ENCODE measurements around the gene SELENOW.
A peak's percentile ranks its signal among the peaks of the same experiment; 100 is the strongest.
"Not testable (repeated sequence)": the region's sequence is repeated elsewhere in the genome, so short reads cannot be mapped to it uniquely, and the experiment has no call there.

Gene SELENOW

DNA sequence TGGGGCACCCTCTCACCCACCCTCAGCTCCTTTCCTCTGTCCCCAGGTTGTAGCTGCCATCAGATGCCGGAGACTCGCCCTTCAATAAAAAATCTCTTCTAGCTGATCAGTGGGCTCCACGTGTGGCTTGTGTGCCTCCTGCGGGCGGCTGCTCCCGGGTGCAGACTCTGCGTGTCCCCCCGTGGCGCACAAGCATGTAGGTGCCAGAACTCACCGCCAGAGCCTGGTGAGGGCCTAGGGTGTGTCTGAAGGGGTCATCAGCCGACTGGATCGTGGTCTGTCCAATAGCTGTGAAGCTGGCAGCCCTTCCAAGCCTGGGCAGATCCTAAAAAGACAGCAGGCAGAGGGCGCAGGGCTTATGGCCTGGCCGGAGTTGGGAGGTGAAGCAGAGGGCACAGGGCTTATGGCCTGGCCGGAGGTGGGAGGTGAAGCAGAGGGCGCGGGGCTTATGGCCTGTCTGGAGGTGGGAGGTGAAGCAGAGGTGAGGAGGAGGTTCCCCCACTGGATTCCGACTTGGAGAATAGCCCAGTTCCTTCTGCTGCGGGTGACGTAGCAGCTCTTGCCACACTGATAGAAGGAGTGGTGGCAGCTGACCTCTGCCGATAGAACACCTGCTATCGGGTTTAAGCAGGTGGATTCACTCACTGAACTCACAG, 21.4 kb upstream of the SELENOW start:
- no peak for DNase-seq (ENCODE audit: low read depth, low spot score)

GRCh38 chr19:47757617-47758442, 20.7 kb upstream of the SELENOW start:
- no peak for DNase-seq (ENCODE audit: low read depth, low spot score)

GRCh38 chr19:47758443-47758804, 20.1 kb upstream of the SELENOW start:
- no peak for DNase-seq (ENCODE audit: low read depth, low spot score)

DNA sequence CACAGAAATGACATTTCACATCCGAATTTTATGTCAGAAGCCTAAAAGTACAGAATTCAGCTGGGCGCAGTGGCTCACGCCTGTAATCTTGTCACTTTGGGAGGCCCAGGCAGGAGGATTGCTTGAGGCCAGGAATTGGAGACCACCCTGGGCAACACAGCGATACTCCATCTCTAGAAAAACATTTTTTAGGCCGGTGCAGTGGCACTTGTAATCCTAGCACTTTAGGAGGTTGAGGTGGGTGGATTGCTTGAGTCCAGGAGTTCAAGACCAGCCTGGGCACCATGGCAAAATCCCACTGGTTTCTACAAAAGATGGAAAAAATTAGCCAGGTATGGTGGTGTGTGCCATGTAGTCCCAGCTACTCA, 17.9 kb upstream of the SELENOW start:
- DNase-seq (ENCODE audit: low read depth, low spot score), result no peak

DNA sequence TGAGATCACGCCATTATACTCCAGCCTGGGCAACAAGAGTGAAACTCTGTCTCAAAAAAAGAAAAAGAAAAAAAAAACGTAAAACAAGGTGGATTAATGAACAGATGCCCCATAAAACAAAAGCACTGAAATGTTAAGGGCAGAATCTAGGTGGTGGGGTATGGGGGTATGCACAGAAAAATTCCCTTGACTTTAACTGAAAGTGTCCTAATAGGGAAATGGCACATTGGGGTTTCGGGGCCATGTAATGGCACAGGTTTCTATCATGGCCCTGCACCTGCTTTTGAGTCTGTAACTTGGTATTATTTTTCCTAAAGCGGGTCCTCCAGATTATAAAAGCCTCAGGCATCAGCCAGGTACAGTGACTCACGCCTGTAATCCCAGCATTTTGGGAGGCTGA, 16.9 kb upstream of the SELENOW start:
- no peak for DNase-seq (ENCODE audit: low read depth, low spot score)

DNA sequence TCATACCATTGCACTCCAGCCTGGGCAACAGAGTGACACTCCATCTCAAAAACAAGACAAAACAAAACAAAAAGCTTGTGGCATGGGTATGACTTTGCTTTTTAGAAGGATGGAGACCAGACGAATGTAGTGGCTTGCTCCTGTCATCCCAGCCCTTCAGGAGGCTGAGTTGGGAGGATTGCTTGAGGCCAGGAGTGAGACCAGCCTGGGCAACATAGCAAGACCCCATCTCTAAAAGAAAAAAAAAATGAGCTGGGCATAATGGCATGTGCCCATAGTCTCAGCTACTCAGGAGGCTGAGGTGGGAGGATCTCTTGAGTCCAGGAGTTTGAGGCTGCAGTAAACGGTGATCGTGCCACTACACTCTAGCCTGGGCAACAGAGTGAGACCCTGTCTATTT, 16.4 kb upstream of the SELENOW start:
- DNase-seq (ENCODE audit: low read depth, low spot score), result no peak

- DNase-seq (ENCODE audit: low read depth, low spot score), result no peak
These were observed 15.7 kb upstream of the SELENOW start for GRCh38 chr19:47762615-47763308.

DNA sequence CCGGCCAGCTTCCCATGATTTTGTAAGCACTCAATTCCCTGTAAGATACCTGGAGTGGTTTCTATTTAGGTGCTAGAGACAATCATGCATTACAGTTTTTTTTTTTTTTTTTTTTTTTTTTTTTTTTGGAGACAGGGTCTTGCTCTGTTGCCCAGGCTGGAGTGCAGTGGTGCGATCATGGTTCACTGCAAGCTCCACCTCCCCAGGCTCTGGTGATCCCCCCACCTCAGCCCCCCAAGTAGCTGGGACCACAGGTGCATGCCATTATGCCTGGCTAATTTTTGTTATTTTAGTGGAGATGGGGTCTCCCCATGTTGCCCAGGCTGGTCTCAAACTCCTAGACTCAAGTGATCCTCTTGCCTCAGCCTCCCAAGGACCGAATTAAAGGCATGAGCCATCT, 13.8 kb upstream of the SELENOW start:
- not testable (repeated sequence) for DNase-seq (ENCODE audit: low read depth, low spot score)

DNA sequence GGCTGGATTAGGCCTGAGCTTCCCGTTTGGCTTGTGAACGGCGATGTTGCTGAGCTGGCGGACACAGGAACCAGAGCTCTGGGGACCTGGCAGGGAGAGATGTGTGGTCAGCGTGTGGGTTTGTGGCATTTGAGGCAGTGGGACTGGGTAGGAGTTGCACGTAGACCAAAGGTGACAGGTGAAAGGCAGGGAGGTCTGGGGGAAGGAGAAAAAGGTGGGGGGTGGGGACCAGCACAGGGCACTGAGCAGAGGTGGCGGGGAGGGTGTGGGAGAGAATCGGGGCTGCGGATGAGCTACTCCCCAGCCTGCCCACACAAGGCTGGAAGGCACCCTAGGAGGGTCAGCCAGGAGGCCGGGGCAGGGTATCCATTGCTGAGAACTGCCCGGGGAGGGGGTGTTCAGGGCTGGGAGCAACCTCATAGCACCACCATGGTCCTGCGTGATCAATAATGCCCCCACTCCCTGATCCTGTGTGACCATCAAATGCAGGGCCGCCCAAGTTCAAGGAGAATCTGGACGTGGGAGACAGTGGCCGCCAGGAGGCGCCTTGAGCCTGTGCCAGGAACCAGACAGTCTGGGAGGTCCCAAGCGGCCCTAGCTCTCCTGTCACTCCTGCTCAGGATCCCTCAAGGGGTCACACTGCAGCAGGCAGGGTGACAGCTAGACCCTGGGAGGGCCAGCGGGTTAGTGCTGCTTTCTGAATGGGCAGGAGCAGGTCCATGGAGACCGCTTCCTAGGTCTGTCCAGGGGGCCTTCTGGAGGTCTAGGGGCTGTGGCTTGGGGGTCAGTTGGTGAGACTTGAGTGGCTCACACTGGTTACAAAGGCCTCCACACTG, 12.8 kb upstream of the SELENOW start:
- peak; percentile 79 for DNase-seq (ENCODE audit: low read depth, low spot score)

DNA sequence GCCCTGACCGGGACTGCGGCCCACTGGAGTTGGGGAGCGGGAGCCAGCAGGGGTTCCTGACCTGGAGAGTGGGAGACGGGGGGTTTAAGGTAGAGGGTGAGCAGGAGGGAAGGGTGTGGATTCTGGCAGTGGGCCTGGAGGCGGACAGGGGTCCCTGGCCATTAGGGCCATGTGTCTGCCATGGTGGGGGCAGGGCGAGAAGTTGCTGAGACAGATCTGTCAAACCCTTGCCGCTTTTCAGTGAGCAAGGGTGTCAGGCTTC, 12.2 kb upstream of the SELENOW start:
- DNase-seq (ENCODE audit: low read depth, low spot score), result no peak

- DNase-seq (ENCODE audit: low read depth, low spot score), result no peak
These were observed 11.8 kb upstream of the SELENOW start for GRCh38 chr19:47766670-47767069.

DNA sequence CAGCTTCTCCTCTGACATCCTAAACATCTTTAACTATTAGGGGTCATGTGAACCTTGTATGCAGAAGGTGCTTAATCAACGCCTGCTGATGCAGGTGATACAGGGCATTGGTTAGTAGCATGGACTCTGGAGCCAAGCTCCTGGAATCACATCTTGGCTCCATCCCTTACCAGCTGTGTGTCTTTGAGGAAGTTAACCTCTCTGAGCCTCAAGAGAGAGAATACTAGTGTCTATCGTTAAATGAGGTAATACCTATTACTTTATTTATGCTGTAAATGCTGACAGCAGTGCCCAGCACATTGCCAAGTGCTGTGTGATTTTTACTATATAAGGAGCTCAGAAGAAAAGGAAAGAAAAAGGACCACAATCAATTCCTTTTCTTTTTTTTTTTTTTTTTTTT, 11.2 kb upstream of the SELENOW start:
- DNase-seq (ENCODE audit: low read depth, low spot score), result no peak

DNA sequence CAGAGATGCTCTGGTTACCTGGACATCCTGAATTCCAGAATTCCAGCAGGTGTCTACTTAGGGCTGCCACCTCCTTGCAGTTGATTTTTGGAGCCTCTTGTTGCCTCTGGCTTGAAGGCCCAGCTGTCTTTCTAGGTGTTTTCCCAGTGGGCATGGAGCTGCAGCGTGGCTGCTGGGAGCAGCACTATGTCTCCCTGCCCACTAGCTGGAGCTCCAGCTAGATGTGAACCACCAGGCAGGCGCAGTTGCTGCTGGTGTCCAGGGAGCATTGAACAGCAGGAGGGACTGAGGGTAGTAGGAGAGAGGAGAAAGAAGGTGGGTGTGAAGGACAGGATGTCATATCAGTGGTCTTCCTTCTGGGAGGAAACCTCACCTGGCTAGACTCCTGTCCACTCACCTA, 9.9 kb upstream of the SELENOW start:
- no peak for DNase-seq (ENCODE audit: low read depth, low spot score)

DNA sequence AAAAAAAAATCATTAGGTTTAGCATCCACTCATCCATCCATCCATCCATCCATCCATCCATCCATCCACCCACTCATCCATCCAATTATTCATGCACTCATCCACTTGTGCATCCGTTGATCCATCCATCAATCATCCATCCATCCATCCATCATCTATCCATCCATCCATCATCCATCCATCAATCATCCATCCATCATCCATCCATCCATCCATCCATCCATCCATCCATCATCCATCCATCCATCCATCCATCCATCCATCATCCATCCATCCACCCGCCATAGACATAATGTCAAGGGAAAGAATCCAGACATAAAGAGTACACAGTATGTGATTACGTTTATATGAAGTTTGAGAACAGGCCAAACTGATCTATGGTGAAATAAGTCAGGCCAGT, 9.0 kb upstream of the SELENOW start:
- DNase-seq (ENCODE audit: low read depth, low spot score), result no peak

DNA sequence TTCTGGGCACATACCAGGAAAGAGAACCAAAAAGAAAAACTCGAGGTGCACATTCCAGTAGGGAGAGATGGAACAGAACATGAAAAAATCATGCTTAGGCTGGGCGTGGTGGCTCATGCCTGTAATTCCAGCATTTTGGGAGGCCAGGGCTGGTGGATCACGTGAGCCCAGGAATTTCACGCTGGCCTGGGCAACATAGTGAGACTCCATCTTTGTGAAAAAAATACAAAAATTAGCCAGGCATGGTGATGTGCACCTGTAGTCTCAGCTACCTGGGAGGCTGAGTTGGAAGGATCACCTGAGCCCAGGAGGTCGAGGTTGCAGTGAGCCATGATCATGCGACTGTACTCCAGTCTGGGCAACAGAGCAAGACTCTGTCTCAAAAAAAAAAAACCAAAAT, 7.2 kb upstream of the SELENOW start:
- not testable (repeated sequence) for DNase-seq (ENCODE audit: low read depth, low spot score)

GRCh38 chr19:47776568-47776967, 1.9 kb upstream of the SELENOW start:
- no peak for DNase-seq (ENCODE audit: low read depth, low spot score)

DNA sequence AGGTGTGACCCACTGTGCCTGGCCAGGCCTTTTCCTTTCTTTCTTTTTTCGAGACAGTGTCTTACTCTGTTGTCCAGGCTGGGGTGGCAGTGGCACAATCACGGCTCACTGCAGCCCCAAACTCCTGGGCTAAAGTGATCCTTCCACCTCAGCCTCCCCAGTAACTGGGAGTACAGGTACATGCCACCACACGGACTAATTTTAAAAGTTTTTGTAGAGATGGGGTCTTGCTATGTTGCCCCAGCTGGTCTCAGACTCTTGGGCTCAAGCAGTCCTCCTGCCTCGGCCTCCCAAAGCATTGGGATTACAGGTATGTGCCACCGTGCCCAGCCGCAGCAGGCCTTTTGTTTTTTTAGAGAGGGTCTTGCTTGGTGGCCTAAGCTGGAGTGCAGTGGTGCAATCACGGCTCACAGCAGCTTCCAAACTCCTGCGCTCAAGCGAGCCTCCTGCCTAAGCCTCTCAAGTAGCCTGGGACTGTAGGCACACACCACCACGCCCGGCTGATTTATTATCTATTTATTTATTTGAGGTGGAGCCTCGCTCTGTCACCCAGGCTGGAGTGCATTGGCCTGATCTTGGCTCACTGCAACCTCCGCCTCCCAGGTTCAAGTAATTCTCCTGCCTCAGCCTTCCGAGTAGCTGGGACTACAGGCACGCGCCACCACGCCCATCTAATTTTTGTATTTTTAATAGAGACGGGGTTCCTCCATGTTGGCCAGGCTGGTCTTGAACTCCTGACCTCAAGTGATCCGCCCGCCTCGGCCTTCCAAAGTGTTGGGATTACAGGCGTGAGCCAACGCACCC, 1.1 kb upstream of the SELENOW start:
- DNase-seq (ENCODE audit: low read depth, low spot score), result not testable (repeated sequence)

- DNase-seq (ENCODE audit: low read depth, low spot score), result no peak
These were observed 450 bp downstream of the SELENOW start for GRCh38 chr19:47778954-47779351.

GRCh38 chr19:47779524-47780214, 1.2 kb downstream of the SELENOW start:
- peak; percentile 66 for DNase-seq (ENCODE audit: low read depth, low spot score)

- no peak for DNase-seq (ENCODE audit: low read depth, low spot score)
These were observed 1.7 kb downstream of the SELENOW start for GRCh38 chr19:47780215-47780551.
